NCI-H526 treated with DMSO at 0.1 percent for 48 hours (cell line): ENCODE data around the gene C1QTNF1.
"Not testable (repeated sequence)": the region's sequence is repeated elsewhere in the genome, so short reads cannot be mapped to it uniquely, and the experiment has no call there.

Source experiments
- DNase-seq: peaks from one replicate; lab custom pipeline; 2025; lab: John Stamatoyannopoulos, UW

The C1QTNF1 gene

GRCh38 chr17:79023180-79023705 is 726 bp upstream of the C1QTNF1 start:
- no peak for DNase-seq

DNA sequence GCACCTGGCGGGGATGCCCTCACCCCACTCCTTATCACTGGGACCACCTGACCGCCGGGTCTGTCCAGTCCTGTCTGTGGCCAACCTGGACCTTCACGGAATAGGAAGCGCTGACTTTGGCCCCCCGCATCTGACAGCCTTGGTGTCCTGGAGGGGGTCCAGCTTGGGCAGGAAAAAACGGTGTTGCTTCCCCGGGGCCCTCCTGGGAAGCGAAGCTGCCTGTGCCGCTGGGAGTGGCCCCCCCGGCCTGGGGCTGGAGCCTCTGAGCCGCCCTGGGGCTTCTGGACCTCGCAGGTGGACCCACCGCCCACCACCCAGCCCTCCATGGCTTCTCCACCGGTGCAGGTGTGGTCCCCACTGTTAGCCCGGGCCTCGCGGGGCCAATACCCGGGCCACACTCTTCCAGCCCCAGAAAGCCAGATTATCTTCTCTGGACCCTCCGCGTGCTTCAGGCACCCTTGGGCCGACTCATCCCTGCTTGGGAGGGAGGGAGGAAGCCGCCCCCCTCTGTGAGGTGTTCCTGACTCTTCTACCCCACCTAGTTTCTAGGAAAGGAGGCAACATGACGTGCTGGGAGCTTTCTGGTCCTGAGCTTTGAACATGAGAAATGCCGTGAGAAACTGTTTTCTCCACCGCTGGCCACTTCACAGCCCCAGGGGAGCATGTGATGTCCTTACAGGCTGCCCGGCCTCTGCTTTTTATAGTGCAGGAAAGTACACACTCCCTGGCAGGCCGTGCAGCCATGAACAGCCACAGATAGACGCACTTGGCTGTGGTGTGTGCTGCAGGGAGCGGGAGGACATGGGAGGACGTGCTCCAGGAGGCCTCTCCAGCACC is 1.1 kb downstream of the C1QTNF1 start:
- DNase-seq: no peak

- DNase-seq: no peak
Observed at GRCh38 chr17:79026376-79027273, 2.7 kb downstream of the C1QTNF1 start.

- DNase-seq: no peak
Observed at GRCh38 chr17:79027274-79027924, 3.4 kb downstream of the C1QTNF1 start.

DNA sequence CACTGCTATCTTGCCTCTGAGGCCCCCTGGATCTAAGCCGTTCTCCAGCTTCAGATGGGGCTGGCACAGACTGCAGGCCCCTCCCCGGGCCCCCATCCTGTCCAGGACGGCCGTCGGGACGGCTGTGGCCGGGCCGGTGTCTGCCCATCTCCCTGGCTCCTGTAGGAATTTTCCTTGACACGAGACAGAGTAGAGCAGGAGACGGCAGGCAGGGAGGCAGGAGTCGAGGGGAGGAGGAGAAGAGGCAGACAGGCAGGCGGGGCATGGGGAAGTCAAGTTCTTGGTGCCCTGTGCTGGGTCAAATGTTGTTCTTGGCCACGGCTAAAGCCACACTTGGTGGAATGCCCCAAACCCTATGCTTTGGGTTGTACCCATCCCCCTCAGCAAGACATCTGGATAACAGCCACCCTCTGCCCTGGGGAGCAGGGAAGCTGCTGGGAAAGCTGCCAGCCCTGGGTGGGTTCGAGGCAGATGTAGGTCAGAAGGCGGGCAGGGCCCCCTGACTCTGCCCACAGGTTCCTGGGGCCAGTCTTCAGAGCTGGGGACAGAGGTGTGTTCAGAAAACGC is 4.0 kb downstream of the C1QTNF1 start:
- DNase-seq: no peak

GRCh38 chr17:79028496-79029326 is 4.7 kb downstream of the C1QTNF1 start:
- DNase-seq: no peak

GRCh38 chr17:79029327-79030009 is 5.5 kb downstream of the C1QTNF1 start:
- DNase-seq: no peak

GRCh38 chr17:79030636-79031035 is 6.7 kb downstream of the C1QTNF1 start:
- DNase-seq: not testable (repeated sequence)

- DNase-seq: no peak
Observed at GRCh38 chr17:79031996-79032875, 8.3 kb downstream of the C1QTNF1 start.

GRCh38 chr17:79033046-79033616 is 9.2 kb downstream of the C1QTNF1 start:
- no peak for DNase-seq

GRCh38 chr17:79033741-79034501 is 10.0 kb downstream of the C1QTNF1 start:
- DNase-seq: no peak

GRCh38 chr17:79034931-79035485 is 11.0 kb downstream of the C1QTNF1 start:
- DNase-seq: no peak

DNA sequence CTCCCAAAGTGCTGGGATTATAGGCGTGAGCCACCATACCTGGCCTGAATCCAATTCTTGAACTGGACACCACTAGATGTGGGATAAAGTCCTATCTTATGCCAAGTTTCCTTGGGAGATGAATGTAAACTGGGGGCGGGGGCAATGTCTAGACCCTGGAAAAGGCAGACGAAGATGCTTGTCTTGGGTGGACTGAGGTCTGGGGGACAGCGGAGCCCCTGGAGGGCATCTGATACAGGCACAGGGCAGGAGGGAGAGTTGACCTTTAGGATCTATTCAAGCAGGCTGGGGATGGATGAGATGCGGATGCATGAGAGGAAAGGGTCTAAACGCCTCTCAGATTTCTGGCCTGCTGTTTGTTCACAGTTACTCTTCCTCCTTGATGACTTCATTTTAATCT is 11.7 kb downstream of the C1QTNF1 start:
- DNase-seq: no peak

GRCh38 chr17:79036181-79036580 is 12.2 kb downstream of the C1QTNF1 start:
- no peak for DNase-seq

- no peak for DNase-seq
Observed at GRCh38 chr17:79036596-79036995, 12.6 kb downstream of the C1QTNF1 start.

DNA sequence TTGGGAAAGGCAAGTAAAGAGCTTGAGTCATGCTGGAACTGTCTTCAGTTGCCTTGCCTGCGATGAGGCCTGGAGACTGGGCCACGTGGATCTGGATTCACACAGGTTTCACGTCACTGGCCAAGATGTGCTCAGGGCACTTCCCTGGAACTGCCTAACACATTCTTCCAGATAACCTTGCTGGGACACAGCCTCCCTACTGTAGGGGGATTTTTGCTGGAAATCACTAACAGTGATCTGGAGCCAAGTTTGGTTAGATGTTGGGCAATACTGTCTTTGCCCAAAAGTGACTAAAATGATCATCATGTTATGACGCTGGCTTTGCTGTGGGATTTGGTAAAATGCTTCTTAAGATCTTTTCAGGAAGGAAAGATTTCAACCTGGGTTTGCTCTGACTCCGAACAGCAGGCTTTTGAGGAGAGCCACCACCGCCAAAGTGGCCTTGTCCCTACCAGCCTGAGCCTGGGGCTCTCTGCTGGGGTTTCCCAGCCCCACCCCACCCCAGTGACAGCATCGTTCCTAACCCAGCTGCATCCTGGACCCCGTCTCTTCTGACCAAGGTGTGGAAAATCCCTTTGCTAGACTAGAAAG is 14.7 kb downstream of the C1QTNF1 start:
- no peak for DNase-seq

- DNase-seq: no peak
Observed at GRCh38 chr17:79039171-79039570, 15.2 kb downstream of the C1QTNF1 start.

GRCh38 chr17:79039886-79040285 is 15.9 kb downstream of the C1QTNF1 start:
- DNase-seq: no peak
